GM21737 (cell line): Measurements from ENCODE around the gene SHISA9.

ENCODE experiments used
- ATAC-seq: cut with Tn5 transposase; IDR thresholded peaks from one replicate; pipeline ENCODE4 v1.9.1; 2021; ENCODE audit warnings: mild to moderate bottlenecking, moderate library complexity; ENCODE audit not compliant: unreplicated experiment

SHISA9 gene

DNA sequence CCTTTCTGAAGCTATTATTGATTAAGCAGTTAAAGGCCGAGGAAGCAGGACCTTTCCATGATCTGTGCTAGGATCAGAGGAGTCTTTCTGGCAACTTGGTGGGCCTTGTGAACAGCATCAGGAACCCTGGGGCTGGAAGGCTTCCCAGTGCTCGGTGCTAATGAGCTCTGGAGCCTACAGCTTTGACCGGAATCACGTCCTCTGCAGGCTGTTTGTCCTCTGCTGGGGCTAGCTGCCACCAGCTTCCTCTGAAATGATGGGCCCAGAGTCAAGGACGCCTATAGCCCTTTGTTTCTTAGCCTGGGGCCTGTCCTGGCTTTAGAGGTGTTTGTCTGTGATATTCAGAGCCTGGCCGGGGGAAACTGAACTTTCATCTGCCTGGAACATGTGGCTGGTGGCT is 111.6 kb downstream of the SHISA9 start:
- ATAC-seq, result no peak

DNA sequence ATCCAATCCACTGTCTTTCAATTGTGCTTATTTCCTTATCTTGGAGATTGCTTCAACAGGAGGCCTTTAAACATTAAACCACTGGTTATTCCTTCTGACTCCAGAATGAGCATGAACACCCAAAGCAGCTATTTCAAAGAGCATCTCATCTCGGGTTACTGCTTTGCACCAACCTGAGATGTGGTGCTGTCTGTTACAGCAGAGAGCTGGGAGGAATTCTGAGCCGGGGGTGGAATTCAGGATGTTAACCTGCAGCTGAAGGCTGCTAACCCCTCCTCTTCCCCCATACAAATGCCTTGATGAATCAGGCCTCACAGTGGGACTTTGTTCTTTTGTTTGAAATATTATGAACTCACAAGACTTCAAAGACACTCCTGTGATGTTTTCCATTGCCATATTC is 113.1 kb downstream of the SHISA9 start:
- ATAC-seq, result no peak

DNA sequence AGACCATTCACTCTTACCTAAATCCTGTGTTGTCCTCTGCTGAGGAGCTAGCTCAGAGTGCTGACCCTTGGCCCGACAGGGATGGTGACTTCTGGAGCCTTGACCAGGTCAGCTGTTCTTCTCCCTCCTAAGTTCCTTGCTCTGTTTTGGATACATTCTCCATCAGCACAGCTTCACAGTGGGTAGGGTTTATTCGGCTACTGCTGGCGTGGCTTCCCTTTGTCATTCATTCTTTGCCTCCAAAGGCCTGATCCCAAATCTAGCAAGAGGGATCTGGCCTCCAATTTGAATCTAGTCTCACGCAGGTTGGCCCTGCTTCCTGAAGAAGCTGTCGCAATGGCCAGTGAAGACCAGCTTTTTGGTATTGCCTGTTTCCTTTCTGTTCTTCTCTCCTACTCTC is 116.6 kb downstream of the SHISA9 start:
- no peak for ATAC-seq

DNA sequence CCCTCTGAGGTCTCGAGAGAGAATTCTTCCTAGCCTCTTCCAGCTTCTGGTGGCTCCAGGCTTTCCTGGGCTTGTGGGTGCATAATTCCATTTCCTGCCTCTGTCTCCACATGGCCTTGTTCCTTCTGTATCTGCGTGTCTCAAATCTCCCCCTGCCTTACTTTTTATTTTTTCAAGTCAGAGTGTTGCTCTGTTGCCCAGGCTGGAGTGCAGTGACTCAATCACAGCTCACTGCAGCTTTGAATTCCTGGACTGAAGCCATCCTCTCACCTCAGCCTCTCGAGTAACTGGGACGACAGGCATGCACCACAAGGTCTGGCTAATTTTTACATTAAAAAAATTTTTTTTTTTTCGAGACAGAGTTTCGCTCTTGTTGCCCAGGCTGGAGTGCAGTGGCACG is 120.6 kb downstream of the SHISA9 start:
- no peak for ATAC-seq

DNA sequence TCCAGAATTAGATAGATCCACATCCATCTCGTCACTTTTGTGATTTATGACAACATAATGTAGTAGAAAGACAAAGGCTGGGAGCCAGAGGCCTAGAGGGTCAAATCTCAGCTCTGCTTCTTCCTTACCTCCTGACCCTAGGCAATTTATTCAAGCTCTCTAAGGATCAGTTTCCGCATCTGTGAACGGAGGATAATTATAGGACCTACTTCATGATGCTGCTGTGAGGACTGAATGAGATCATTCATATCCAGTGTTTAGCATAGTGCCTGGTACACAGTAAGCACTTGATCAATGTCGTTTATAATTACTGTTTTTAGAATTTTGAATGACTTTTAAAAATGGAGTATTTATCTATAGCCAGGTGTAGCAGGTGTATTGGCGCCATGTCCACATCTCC is 128.4 kb downstream of the SHISA9 start:
- ATAC-seq, result no peak

DNA sequence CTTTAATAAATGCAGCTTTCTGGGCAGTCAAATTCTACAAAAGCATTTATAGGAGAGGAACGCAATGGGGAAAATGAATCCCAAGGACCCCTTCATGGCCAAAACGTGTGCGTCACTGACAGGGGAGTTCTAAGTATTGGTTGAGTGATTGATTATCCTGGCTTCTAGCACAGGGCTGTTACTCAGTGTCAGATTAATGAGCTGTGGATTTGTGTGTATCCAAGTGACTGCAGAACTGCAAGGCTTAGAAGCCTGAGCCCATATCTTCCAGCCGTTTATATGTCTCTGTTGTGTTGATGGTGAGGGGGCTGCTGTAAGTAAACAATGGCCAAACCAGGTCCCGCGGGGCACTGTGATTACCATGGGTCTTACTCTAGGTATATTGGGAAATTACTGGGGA is 129.4 kb downstream of the SHISA9 start:
- no peak for ATAC-seq

DNA sequence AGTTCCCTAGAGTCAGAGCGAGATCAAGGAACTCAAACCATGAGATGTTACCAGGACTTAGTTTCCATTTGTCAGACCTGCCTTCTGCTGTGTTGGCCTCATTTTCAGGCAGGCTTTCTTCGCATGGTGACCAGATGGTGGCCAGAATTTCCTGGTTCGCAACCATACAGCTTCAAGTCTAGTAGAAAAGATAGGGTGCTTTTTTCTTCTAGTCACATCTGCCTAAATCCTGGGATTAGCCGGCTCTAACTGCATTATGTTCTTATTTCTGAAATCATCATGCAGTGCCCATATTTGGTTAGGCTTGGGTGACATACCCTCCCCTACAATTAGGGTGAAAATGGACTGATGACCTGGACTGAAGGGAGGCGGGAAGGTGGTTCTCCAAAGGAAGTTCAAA is 131.5 kb downstream of the SHISA9 start:
- no peak for ATAC-seq

DNA sequence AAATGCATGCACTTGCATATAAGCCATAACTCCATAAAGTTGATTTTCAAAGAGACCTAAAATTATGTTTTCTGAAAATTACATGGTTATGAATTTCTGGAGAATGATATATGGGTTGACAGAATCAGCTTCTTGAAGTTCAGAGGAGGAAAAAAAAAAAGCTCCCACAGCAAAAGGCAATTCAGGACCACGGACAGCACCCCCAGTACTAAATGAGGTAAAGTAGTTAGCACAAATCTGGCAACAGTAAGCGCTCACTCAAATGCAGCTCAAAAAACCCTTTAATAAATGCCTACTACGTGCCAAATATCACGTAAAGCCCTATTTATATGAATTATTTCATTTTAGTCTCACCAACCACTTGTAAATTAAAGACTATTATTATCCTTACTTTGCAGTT is 135.2 kb downstream of the SHISA9 start:
- ATAC-seq, result no peak

DNA sequence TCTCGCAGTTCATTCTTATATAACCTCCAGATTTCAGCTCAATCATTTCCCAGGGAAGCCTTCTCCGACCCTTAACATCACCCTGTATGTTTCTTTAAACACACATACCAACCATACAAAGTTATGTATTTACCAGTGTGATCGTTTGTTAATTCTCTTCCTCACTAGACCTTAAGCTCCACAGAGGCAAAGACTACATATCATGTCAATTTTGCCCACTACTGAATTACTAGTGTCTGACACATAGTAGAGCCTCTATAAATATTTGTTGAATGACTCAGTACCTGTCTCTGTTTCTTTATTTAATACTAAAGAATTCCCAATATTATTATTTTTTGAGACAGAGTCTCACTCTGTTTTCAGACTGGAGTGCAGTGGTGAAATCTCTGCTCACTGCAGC is 137.2 kb downstream of the SHISA9 start:
- ATAC-seq, result no peak

DNA sequence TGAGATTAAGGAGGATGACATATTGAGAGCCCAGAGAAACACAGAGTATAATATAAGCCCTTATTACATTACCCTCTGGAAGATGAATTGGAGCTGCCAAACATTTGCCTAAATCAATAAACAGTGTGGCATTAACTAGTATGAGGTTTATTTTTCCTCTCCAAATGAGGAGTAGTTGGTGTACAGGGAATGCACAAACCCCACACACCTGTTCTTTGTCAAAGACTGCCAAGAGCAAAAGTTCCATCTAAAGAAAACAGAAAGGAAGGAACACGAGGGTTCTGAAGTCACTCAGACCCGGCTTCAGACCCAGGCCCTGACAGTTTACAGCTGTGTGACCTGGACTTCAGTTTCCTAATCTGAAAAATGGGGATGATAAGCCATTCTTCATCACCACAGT is 138.1 kb downstream of the SHISA9 start:
- no peak for ATAC-seq

DNA sequence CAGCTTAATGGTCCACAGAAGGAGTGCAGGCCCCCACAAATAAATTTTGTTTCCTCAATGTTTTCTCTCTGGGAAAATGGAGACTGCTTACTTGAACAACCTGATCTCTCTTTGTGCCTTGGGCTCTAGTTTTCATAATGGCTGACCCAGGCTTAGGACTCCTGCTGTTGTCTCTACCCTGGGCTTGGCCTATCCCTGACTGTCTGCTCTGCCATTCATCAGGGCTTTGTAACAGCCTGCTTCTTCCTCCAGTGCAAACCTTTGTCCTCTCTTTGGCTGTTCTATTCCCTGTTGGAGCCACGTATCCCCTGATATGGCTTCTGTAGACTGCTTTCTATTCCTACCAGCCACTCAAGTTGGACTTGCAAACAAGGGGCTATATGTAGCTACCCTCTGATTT is 139.8 kb downstream of the SHISA9 start:
- ATAC-seq, result no peak

DNA sequence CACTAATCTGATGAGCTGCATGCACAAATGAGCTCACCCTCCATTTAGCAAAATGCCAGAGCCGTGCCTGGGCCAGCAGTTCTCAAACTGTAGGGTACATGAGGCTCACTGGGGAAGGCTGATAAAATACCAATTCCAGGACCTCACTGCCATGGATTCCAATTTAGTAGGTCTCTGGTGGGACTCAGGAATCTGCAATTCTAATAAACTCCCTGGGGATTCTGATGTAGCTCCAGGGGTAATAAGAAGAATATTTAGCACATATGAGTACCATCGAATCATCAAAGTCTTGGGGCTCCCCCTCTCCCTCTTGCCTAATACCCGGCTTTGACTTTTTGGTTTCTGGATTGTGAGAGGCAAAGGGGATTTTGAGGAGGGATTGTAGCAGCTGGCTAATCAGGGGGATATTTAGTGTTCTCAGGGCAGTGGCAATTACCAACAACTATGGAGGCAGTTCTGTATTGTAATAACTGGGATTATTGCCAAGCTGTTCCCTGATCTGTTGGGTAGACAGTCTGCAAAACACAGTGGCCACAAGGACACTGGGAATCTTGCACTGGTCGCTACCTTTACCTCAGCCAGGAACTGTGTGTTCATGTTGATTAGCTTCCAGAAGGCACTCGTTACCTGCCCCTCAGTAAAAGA is 140.4 kb downstream of the SHISA9 start:
- ATAC-seq, result no peak

DNA sequence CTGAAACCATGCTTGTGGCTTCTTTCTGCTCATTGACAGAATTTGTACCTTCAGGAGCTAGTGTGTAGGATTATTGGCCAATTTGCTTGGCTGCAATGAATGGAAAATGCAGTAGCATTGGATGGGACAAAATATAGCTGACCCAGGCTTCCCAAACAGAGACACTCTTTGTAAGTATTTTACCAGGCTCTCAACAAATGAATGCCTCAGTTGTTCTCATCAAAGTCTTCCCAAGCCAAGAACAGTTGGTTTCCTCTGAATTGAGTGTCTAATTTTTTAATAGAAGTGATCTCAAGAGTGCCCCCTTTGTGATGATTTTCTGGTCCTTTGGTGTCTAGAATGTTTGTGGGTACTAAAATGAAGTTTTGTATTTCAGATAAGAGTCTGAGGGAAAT is 140.9 kb downstream of the SHISA9 start:
- no peak for ATAC-seq

DNA sequence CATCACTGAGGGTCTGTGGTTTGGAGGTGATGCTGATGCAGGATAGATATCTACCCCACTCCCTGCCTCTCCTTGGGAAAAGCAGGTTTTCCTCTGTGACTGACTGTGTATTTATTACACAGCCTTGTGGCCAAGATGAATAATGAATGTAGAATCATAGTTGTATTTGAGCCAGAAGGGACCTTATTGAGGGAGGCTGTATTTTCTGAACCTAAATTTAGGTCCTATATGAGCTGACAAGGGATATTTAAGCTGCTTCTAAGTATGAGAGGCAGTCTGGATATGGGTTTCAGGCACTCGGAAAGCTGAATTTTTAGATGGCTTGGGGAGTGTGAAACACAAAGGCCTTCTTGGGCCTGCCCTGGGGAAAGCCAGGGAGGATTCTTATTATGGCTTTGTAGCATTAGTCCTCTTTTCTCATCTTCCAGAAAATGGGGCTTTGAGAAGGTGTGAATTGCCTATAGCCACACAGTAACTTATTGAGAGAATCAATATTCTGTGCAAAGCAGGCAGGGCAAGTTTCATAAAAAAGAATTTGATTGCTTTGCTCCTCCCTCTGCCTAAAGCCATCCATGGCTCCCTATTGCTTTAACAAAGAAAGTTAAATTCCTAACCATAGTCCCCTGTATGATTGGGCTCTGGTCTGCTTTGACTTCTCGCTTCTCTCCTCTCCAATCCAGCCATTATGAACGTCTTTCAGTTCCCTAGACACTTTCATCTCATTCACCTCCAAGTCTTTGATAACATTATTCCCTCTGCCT is 144.8 kb downstream of the SHISA9 start:
- no peak for ATAC-seq

DNA sequence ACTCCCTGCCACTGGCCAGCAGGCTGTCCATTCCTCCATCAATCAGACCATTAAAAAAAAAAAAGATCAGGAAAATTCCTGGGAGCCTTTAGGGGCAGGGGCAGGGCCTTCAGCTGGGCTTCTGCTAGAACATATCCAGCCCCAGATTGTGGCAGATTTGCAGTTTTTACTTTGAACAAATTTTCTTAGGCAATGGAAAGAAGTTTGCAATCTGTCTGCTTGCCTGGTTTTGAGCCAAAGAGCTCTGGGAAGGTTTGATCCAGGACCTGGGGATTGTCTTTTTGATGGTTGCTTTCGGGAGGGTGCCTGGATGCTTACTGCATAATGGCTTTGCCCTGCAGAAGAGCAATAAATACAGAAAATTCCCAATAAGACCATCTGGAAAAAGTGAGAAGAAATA is 145.9 kb downstream of the SHISA9 start:
- no peak for ATAC-seq

DNA sequence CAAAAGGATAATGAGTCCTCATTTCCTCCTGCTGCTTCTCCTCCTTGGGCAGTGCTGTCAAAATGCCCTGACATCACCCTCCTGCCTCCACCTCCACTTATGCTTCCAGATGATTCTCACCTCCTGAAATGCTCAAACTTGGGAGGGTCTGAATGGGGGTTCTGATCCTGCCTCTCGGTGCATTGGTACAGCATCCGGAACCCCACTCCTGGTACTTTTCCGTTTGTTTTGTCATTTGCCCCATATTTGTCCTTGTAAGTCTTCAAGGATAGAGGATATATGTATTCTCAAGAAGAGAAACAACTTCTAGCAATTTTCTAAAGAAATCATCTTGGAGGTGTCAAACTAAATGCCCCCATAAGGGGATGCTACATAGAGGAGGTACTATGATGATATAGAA is 148.3 kb downstream of the SHISA9 start:
- no peak for ATAC-seq

DNA sequence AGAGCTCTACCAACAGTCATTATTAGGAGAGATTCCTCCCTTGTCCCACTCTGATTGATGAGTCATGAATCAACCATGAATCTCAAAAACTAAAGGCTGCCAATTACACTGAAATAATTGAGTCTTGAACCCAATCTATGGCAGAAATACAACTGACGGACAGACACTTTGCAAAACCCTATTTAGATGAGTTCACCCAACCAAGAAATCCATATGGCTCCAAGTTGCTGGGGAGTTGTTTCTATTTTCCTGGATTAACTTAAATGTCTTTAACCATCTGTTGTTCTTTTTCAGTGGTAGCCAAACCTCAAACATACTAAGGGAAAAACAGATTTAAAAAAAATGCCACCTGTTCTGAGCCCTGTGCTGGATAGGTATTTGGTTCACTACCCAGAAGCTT is 151.0 kb downstream of the SHISA9 start:
- ATAC-seq, result no peak

DNA sequence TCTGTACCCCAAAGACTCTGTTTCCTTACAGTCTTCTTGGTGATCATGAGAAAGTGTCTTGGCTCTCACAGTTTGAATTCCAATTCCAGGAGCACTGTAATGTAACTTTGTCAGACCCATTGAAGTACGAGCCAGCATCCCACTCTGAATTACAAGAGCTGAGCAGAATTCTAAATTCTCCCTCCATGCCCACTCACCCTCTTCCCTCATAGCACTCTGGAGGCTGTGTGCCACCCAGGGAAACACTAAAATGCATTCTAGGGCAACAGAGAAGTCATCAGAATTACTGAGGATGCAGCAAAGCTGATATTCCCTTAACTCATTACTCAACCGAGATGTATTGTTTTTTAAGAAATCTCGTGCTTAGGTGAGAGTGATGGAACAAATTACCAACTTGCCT is 154.1 kb downstream of the SHISA9 start:
- ATAC-seq, result no peak

DNA sequence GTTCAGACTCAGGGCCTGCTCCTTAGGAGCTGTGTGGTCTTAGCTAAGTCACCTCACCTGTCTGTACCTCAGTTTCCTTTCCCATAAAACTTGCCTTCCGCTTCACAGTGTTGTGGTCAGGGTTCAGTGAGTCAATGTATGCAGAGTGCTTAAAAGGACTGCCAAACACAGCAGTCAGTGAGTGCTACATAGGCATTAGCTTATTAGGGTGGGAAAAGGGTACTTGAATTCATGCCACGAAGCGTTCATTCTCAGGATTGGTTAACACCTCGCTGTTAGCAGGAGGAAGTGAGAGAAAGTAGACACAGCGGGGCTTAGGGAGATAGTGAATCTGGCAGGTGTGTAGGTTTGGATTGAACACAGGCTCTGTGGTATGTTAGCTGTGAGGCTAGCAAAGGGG is 155.2 kb downstream of the SHISA9 start:
- no peak for ATAC-seq

DNA sequence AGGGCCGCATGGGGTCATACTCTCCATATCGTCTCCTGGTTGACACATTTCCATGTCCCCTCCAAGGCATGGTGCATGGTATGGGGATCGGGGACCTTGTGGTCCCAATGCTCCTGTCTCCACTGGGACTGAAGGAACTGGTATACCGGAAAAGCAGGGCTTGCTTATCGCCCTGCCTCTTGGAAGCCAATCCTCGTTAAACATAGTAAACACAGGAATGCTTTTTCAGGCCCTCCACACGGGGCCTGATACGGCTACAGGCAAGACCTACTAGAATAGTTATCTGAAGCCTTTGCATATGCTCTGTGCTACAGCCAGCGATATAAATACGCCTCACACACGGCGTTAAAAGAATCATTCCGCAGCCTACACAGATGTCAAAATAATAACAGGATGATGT is 159.5 kb downstream of the SHISA9 start:
- no peak for ATAC-seq

DNA sequence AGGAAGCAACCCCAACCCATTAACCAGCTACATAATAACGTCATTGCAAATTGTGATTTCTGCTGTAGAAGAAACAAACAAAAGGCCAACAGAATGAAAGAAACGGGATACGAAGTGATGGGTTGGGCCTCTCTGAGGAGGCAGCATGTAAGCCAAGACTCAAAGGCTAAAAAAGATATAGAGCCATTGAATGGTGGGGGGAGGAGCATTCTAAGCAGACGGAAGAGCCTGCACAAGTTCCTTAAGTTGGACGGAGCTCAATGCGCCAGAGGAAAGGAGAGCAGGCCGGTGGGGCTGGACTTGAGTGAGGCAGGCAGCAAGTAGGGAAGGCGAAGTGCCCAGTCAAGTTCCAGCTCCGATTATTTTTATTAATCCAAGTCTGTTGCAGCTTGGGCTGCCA is 160.3 kb downstream of the SHISA9 start:
- no peak for ATAC-seq

DNA sequence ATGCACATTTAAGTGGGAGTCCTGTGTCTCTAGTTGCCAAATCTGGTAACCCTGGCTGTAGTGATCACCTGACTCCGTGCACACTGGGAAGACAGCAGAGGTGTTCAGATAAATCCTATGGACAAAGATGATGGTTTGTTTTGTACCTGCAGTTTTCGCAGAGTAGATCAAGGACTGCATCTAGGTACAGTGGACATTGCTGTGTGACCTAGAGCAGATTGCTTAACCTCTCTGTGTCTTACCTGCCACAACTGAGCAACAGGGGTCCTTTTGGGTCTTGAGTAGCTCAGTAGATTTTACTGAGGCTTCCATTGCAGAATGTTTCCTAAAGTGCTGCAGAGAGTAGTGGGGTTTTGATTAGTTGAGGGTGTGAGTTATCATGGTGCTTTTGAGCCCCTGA is 160.8 kb downstream of the SHISA9 start:
- ATAC-seq, result no peak

DNA sequence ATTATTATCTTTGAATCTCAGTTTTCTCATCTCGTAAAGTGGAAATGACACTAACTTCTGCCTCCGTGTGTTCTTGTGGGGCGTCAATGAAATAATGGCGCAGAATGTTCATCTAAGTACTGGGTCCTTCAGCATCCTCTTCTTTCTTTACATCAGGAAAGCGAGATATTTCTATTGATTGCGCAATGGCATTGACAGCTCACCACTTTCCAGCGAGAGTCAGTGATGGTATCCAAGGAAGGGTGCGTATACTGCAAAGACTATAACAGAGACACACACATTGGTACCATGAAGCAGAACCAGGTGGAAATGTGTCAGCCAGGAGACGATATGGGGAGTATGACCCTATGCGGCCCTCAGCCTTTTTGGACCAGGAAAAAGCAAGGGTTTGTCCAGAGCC is 162.1 kb downstream of the SHISA9 start:
- ATAC-seq, result no peak
